HL-60 (cell line): Measurements from ENCODE around the gene CNST.

Source experiments
- GABPA ChIP-seq: IDR thresholded peaks from 2 replicates; pipeline ENCODE4 v1.6.1; 2012; ENCODE audit warnings: low read depth
- POLR2AphosphoS5 ChIP-seq: IDR thresholded peaks from 2 replicates; pipeline ENCODE4 v1.6.1; 2012; ENCODE audit warnings: low read depth
- SPI1 ChIP-seq: IDR thresholded peaks from 2 replicates; pipeline ENCODE4 v1.6.1; 2012; ENCODE audit warnings: low read depth, mild to moderate bottlenecking, borderline replicate concordance
- TF ChIP-seq, protein P1 (sequence below): IDR thresholded peaks from 2 replicates; pipeline ENCODE4 v1.6.1; 2012; ENCODE audit warnings: low read depth; ENCODE audit not compliant: insufficient replicate concordance
- TF ChIP-seq, protein P2 (sequence below): IDR thresholded peaks from one replicate; pipeline ENCODE4 v1.5.1; 2011; ENCODE audit warnings: low read length, control low read depth, inconsistent platforms; ENCODE audit not compliant: insufficient read depth

GRCh38 chr1:246526380-246526779 lies 39.9 kb upstream of the CNST start:
- TF ChIP-seq, protein P1, sequence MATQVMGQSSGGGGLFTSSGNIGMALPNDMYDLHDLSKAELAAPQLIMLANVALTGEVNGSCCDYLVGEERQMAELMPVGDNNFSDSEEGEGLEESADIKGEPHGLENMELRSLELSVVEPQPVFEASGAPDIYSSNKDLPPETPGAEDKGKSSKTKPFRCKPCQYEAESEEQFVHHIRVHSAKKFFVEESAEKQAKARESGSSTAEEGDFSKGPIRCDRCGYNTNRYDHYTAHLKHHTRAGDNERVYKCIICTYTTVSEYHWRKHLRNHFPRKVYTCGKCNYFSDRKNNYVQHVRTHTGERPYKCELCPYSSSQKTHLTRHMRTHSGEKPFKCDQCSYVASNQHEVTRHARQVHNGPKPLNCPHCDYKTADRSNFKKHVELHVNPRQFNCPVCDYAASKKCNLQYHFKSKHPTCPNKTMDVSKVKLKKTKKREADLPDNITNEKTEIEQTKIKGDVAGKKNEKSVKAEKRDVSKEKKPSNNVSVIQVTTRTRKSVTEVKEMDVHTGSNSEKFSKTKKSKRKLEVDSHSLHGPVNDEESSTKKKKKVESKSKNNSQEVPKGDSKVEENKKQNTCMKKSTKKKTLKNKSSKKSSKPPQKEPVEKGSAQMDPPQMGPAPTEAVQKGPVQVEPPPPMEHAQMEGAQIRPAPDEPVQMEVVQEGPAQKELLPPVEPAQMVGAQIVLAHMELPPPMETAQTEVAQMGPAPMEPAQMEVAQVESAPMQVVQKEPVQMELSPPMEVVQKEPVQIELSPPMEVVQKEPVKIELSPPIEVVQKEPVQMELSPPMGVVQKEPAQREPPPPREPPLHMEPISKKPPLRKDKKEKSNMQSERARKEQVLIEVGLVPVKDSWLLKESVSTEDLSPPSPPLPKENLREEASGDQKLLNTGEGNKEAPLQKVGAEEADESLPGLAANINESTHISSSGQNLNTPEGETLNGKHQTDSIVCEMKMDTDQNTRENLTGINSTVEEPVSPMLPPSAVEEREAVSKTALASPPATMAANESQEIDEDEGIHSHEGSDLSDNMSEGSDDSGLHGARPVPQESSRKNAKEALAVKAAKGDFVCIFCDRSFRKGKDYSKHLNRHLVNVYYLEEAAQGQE, result no peak
- TF ChIP-seq POLR2AphosphoS5 (no peak), GABPA (no peak), SPI1 (no peak)
- TF ChIP-seq, protein P2, sequence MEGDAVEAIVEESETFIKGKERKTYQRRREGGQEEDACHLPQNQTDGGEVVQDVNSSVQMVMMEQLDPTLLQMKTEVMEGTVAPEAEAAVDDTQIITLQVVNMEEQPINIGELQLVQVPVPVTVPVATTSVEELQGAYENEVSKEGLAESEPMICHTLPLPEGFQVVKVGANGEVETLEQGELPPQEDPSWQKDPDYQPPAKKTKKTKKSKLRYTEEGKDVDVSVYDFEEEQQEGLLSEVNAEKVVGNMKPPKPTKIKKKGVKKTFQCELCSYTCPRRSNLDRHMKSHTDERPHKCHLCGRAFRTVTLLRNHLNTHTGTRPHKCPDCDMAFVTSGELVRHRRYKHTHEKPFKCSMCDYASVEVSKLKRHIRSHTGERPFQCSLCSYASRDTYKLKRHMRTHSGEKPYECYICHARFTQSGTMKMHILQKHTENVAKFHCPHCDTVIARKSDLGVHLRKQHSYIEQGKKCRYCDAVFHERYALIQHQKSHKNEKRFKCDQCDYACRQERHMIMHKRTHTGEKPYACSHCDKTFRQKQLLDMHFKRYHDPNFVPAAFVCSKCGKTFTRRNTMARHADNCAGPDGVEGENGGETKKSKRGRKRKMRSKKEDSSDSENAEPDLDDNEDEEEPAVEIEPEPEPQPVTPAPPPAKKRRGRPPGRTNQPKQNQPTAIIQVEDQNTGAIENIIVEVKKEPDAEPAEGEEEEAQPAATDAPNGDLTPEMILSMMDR, result no peak
